ENCODE data around the gene FADS3. TPM values are rescaled to one million over a fixed set of nuclear protein-coding genes. Genes with fewer than 3 reads are reported as not detected.

The FADS3 gene
- total and polyA plus RNA-seq, 9 of the 15 experiments (the other 6 are each of a cell fraction or from before 2014, with no cell fraction given), result 0.97 to 148 (median 92.7) TPM

DNA sequence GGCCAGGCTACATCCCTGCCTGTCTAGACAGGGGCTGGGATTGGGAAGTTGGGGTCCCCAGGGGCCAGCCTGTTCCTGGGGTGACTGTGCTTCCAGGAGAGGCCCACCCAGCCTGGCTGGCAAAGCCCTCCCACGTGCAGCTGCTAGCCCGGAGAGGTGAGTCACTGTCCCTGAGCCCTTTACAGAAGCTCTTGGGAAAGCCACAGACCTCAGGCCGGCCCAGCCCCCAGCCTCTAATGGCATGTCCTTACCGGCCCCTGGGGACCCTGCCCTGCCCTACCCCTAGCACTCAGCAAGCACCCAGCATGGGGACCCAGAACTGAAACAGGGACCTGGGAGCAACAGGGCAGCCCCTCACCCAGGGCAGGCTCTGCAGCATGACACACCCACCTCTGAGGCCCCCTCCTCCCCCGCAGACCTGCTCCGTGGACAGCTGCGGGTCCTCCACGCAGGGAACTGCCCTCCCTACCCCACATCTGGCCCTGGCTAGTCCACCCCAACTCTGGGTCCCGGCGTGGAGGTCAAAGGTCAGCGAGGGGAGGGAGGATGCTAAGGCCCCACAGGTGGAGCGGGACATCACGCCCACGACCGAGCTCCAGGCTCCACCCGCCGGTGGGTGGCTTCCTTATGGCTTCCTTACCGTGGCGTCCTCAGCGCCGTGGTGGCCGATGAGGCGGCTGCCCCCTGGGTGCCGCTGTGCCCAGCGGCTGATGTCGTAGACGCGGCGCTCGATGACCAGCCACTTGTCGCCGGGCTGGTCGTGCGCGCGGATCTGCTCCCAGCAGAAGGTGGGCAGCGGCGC lies 615 bp downstream of the FADS3 start (continued):
- TF ChIP-seq, protein P1, sequence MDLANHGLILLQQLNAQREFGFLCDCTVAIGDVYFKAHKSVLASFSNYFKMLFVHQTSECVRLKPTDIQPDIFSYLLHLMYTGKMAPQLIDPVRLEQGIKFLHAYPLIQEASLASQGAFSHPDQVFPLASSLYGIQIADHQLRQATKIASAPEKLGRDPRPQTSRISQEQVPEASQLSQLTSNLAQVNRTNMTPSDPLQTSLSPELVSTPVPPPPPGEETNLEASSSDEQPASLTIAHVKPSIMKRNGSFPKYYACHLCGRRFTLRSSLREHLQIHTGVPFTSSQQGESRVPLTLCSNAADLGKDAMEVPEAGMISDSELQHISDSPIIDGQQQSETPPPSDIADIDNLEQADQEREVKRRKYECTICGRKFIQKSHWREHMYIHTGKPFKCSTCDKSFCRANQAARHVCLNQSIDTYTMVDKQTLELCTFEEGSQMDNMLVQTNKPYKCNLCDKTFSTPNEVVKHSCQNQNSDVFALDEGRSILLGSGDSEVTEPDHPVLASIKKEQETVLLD (IDR thresholded peaks at IDR 0.05), result peak; percentile 50; the same call in 1 of the 2 replicates
- 0 out of 4 replicates have a peak, but pooled peaks of 1 of the 2 experiments have one; percentile 69 for TF ChIP-seq HDAC1 (IDR thresholded peaks at IDR 0.05)
- no peak for TF ChIP-seq WHSC1 (IDR thresholded peaks at IDR 0.05; ENCODE audit: low read length)
- 0 out of 2 replicates have a peak, but pooled peaks have one; percentile 57 for TF ChIP-seq SMARCA4 (IDR thresholded peaks at IDR 0.05)
- 0 out of 2 replicates have a peak, but pooled peaks have one; percentile 15 for TF ChIP-seq GABPB1 (CRISPR knock-in tag; IDR thresholded peaks at IDR 0.05)
- TF ChIP-seq, protein P2, sequence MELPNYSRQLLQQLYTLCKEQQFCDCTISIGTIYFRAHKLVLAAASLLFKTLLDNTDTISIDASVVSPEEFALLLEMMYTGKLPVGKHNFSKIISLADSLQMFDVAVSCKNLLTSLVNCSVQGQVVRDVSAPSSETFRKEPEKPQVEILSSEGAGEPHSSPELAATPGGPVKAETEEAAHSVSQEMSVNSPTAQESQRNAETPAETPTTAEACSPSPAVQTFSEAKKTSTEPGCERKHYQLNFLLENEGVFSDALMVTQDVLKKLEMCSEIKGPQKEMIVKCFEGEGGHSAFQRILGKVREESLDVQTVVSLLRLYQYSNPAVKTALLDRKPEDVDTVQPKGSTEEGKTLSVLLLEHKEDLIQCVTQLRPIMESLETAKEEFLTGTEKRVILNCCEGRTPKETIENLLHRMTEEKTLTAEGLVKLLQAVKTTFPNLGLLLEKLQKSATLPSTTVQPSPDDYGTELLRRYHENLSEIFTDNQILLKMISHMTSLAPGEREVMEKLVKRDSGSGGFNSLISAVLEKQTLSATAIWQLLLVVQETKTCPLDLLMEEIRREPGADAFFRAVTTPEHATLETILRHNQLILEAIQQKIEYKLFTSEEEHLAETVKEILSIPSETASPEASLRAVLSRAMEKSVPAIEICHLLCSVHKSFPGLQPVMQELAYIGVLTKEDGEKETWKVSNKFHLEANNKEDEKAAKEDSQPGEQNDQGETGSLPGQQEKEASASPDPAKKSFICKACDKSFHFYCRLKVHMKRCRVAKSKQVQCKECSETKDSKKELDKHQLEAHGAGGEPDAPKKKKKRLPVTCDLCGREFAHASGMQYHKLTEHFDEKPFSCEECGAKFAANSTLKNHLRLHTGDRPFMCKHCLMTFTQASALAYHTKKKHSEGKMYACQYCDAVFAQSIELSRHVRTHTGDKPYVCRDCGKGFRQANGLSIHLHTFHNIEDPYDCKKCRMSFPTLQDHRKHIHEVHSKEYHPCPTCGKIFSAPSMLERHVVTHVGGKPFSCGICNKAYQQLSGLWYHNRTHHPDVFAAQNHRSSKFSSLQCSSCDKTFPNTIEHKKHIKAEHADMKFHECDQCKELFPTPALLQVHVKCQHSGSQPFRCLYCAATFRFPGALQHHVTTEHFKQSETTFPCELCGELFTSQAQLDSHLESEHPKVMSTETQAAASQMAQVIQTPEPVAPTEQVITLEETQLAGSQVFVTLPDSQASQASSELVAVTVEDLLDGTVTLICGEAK (IDR thresholded peaks at IDR 0.05), result peak; percentile 50; the same call in 1 of the 2 replicates
- TF ChIP-seq, protein P2 (CRISPR knock-in tag; IDR thresholded peaks at IDR 0.05), result no peak
- no peak for TF ChIP-seq PRMT5 (CRISPR knock-in tag; IDR thresholded peaks at IDR 0.05)
- TF ChIP-seq SP2 (IDR thresholded peaks at IDR 0.05; ENCODE audit: extremely low read depth, low read depth, low read length, poor library complexity, severe bottlenecking), result no peak
- TF ChIP-seq CREB3 (tag; conservative IDR thresholded peaks at IDR 0.05; ENCODE audit: low read depth), result no peak
- TF ChIP-seq FOSL1 (tag; conservative IDR thresholded peaks at IDR 0.05), result peak; percentile 84
- TF ChIP-seq HNRNPH1 (optimal IDR thresholded peaks at IDR 0.05; ENCODE audit: low read depth, low read length), result no peak
- no peak for TF ChIP-seq CHD2 (IDR thresholded peaks at IDR 0.05; ENCODE audit: low read depth, low read length)
- TF ChIP-seq PTRF (tag; IDR thresholded peaks at IDR 0.05), result no peak
- TF ChIP-seq FOXM1 (IDR thresholded peaks at IDR 0.05; ENCODE audit: low read depth), result no peak
- no peak; the same call in 1 of the 2 replicates for TF ChIP-seq FOXM1 (CRISPR knock-in tag; IDR thresholded peaks at IDR 0.05; ENCODE audit: low read depth)
- TF ChIP-seq KDM1A (IDR thresholded peaks at IDR 0.05), result peak; percentile 22 to 62; a peak in 1 of 4 replicates

Measured in K562 (cell line).